NCI-H1417 (cell line): ENCODE measurements around the gene DPH6.

Experiments
- DNase-seq, 3 experiments: peaks; one replicate each; lab custom pipeline; 2025; lab: John Stamatoyannopoulos, UW

The DPH6 gene

GRCh38 chr15:35540885-35541284 is 5.1 kb downstream of the DPH6 start:
- no peak for DNase-seq

DNA sequence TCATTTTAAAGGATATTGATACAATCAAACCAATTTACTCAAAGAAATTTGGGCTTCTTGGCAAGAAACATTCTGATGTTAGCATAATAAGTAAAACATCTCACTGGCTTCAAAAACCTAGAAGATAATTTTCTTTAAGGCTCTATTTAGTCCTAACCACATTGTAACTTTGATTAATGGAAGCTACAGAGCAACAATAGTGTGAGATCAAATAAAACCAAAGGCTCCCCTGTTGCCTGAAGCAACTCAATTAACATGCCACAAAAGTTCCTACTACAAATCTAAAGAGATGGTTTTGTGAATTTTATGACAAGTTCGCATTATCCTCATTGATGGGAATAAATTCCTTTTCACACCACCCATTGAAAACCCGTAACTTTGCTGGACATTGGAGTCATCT is 5.9 kb downstream of the DPH6 start:
- DNase-seq, result no peak

DNA sequence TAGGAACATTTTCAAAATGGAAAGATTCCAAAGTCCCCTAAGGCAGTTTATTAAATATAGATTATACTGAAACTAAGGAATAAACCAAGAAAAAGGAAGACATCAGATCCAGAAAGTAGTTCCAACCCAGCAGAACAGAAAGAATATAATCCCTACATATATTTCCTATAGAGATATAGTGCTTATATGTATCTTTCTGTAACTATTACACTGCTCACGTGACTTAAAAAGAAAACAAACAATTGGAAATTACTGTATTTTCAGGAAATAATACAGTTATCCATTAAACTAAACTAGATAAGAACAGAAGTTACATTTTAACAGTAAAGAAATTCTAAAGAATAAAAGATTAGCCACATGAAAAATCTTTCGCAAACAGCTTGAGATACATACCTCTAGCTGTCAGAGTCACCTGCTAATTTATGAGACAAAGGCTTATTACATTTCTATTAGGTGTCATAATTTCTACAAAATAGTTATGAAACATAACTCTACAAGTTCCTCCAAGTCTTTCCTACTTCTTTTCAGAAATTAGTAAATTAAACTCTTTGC is 10.5 kb downstream of the DPH6 start:
- no peak for DNase-seq

GRCh38 chr15:35533130-35534110 is 12.5 kb downstream of the DPH6 start:
- no peak for DNase-seq

- DNase-seq, result no peak
Measured at GRCh38 chr15:35530698-35531097, 15.3 kb downstream of the DPH6 start.

DNA sequence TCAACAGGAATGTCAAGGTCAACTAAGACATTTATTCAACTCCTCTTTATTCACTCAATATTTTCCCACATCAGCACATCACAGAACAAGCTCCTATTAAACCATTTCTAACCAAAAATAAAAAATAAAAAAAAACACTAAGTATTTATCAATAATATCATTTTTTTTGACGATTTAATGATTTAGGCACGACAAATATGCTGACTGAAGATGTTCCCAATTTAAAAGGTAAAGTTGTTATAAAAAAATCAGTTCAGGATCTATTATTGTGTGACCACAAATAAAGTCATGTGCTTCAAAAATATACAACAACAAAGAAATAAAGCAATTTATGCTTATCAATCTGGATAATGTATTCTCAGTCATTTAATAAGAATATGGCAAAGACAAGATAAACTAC is 16.2 kb downstream of the DPH6 start:
- no peak for DNase-seq

DNA sequence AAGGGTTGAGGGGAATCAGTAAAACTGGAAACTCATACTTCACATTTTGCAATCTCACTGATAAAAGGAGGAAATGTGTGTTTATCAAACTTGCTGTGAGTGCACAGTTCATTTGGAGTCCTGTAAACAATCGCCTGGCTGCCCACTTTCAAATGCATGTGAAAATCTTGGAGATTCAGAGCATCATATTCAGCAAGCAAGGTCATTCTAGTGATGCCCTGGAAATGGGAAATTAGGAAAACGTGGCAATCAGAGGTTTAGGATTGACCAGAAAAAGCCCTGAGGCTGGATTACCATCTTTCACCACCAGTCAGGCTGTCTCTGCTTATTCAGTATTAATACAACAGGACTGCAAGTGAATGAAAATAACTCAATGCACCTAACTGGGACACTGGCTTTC is 23.9 kb downstream of the DPH6 start:
- peak in 1 of 3 experiments; percentile 42 for DNase-seq

- DNase-seq, result peak; percentile 20 to 89 (median 43)
Measured at GRCh38 chr15:35519541-35520149, 26.3 kb downstream of the DPH6 start.

DNA sequence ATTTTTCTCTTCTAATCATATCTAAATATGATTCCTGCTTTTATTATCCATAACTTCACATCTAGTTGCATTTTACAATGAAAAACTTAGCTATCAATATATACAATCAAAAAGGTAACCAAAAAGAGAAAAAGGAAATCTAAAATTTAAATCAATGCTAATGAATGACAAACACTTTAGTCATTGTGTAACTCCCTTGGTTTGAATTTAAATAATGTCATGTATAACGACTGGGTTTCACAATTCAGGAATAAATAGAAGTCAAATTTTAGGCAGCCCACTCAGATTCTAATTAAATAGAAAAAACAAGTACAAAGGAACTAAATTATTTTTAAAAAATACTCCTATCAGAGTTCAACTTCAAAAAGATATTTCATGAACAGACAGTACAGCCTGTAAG is 26.9 kb downstream of the DPH6 start:
- no peak for DNase-seq

DNA sequence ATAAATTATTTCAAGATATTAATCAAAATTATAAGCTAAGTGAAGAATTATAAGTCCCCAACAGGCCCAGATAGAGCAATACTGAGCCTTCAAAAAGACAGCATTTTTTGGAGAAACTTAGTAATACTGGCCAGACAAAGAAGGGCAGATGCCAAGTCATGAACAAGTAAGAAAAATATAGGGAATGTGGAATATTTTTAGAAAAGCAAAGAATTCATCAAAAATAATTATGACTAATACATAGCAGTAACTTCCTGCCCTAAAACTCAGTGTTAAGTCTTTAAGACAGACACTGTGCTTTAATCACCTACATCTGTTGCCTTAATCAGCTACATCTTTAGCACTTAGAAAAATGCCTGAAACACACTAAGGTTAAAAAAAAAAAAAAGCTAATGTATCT is 31.2 kb downstream of the DPH6 start:
- no peak for DNase-seq

DNA sequence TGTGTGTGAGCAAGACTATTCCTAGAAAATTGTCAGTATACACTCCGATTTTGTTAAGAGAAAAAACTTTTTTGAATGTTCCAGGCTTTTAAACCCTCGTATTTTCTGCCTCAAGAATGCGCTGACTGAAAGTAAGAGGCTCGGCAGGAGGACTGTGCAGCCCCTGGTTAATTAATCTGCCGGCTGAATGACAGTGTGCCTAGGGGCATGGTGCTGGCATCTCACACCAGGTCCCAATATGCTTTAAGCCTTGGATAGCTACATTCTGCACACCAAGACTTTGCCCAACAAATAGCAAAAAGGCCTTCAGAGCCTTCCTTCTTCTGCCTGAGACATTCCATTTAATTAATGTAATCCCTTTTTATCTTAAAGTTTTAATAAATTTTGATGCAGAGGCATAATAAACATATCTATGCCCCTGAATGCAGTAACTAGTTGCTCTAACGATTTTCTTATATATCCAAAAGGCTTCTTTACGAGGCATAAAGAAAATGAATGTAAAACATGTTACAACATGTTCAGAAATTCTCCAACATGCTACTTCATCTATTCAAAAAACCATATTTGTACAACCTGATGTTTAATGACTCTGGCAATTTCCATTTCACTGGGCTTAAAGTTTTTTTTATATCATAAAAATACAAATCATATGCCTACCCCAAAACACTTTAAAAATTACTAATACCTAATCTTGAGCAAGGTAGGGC is 37.9 kb downstream of the DPH6 start:
- peak in 2 of 3 experiments; percentile 17 to 36 for DNase-seq

- peak in 1 of 3 experiments; percentile 19 for DNase-seq
Measured at GRCh38 chr15:35506272-35506870, 39.6 kb downstream of the DPH6 start.

- DNase-seq, result no peak
Measured at GRCh38 chr15:35505809-35506208, 40.2 kb downstream of the DPH6 start.

DNA sequence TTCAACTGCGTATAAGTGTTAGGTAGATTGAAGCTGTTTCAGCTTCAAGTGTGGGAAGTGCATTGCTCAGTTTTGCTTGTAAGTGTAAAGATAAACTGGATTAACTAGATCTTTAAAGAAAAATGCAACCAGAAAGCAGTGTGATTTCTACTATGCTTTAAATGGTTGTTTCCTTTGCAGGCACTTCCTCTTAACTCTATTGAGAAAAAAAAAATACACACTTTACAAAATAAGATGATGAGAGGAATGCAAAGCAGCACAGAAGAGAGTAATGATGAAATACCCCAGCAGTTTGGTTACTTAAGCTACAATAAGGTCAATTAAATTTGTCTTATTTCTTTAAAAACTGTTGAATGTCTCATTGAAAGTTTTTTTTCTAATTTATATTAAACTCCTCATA is 40.8 kb downstream of the DPH6 start:
- DNase-seq, result no peak

GRCh38 chr15:35499723-35500122 is 46.2 kb downstream of the DPH6 start:
- no peak for DNase-seq

DNA sequence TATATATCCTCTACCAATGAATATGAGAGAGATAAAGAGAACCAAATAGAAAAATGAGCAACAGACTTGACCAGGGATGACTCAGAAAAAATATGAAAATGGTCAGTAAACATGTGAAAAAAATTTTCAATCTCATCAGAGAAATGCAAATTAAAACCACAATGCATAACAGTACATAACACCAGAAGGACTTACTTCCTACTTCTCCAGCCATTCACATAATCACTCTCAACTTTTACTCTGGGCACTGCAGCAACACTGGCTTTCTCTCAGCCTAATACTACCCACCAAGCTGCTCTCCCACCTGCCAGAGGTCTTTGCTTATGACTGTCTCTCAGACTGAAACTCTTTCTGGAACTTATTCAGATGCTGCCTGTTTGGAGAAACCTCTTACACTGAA is 49.4 kb downstream of the DPH6 start:
- no peak for DNase-seq

DNA sequence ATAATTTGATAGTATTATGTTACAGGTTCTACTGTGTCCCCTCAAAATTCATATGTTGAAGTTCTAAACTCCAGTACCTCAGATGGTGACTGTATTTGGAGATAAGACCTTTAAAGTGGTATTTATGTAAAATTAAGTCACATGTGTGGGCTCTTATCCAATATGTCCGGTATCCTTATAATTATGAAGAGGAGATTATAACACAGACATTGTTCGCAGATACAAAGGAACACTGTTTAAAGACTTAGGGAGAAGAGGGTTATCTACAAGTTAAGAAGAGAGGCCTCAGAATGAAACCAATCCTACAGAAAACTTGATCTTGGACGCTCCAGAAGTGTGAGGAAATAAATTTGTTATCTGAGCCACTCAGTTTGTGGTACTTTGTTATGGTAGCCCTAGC is 50.9 kb downstream of the DPH6 start:
- no peak for DNase-seq

GRCh38 chr15:35491999-35492398 is 54.0 kb downstream of the DPH6 start:
- no peak for DNase-seq

GRCh38 chr15:35491173-35491572 is 54.8 kb downstream of the DPH6 start:
- no peak for DNase-seq

DNA sequence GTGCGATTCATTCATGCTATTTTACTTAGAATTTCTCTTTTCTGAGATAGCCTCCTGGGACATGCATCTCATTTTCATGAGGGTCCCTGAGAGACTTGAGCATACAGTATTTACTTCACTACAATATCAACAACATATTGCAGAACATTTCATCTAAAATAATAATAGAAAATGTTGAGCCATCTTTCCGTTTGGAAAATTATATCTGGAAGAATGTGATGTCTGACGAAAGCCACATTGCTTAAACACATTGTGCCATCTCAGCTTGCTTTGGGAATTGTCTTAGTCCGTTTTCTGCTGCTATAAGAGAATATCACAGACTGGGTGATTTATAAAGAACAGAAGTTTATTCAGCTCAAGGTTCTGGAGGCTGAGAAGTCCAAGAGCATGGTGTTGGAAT is 55.5 kb downstream of the DPH6 start:
- DNase-seq, result no peak

- DNase-seq, result no peak
Measured at GRCh38 chr15:35487417-35487816, 58.5 kb downstream of the DPH6 start.

- no peak for DNase-seq
Measured at GRCh38 chr15:35486296-35486695, 59.7 kb downstream of the DPH6 start.
